GM12878 (cell line): ENCODE results near the gene KDSR. TPM values are rescaled to one million over a fixed set of nuclear protein-coding genes. Genes with fewer than 3 reads are reported as not detected.

Experiments used
- ATAC-seq: fragments of 200-7000 bp; cut with Tn5 transposase; 3 replicates; pipeline ENCODE4 v1.9.1; 2020; ENCODE audit warnings: mild to moderate bottlenecking, moderate library complexity
- BruUV-seq: library from RNA; stranded (reverse); fragments of 400-500 nt; replicated peaks from 2 replicates; lab custom pipeline; 2021; lab: Mats Ljungman, UMichigan
- CTCF ChIA-PET: fragments of 300-600 bp; sonication (Branson Sonifier 250); formaldehyde crosslinking; extraction: SDS; loops from one replicate; lab custom pipeline; 2021; ENCODE audit warnings: inconsistent platforms; lab: Yijun Ruan, JAX
- POLR2A ChIA-PET: fragments of 350-600 bp; formaldehyde crosslinking; extraction: SDS; loops from one replicate; lab custom pipeline; 2021; ENCODE audit warnings: inconsistent platforms; lab: Charles Lee
- RAD21 ChIA-PET: fragments of 300-600 bp; sonication (Branson Sonifier 250); formaldehyde crosslinking; loops from one replicate; lab custom pipeline; 2023; ENCODE audit warnings: antibody characterized with exemption; ENCODE audit not compliant: unreplicated experiment; lab: Charles Lee
- SMC1A ChIA-PET: fragments of 300-600 bp; sonication (Branson Sonifier 250); formaldehyde crosslinking; loops from one replicate; lab custom pipeline; 2023; ENCODE audit not compliant: unreplicated experiment, uncharacterized antibody; lab: Charles Lee
- DNase-seq: peaks from one replicate; pipeline ENCODE4 v3.0.0-alpha.2; 2011; ENCODE audit warnings: low read depth, low spot score
- FAIRE-seq: peaks from 3 replicates; lab custom pipeline; 2011; peaks lifted over from hg19 to GRCh38; lab: Jason Lieb, UNC
- H2AFZ ChIP-seq: 2 replicates; pipeline ENCODE4 v1.6.0; 2011; ENCODE audit warnings: low read depth, low read length, control low read depth; ENCODE audit not compliant: control insufficient read depth
- H3K27ac ChIP-seq: 2 replicates; pipeline ENCODE4 v1.5.1; 2011; ENCODE audit warnings: control low read depth; ENCODE audit not compliant: control insufficient read depth, insufficient read depth
- H3K27me3 ChIP-seq, 2 experiments: replicated peaks in 1 of 2; 2 replicates each; pipeline versions ENCODE4 v1.6.0 to v1.6.1; 2011; ENCODE audit warnings: low read length in 1 of 2; ENCODE audit not compliant: control insufficient read depth in 2 of 2, insufficient read depth in 2 of 2
- H3K36me3 ChIP-seq, 2 experiments: 2 replicates each; pipeline ENCODE4 v1.5.1; 2011; ENCODE audit warnings: low read length in 1 of 2; ENCODE audit not compliant: control insufficient read depth in 2 of 2, insufficient read depth in 2 of 2
- H3K4me1 ChIP-seq: 2 replicates; pipeline ENCODE4 v1.6.1; 2011; ENCODE audit warnings: mild to moderate bottlenecking, low read length, moderate library complexity, mixed read lengths; ENCODE audit not compliant: control insufficient read depth, insufficient read depth
- H3K4me2 ChIP-seq: 2 replicates; pipeline ENCODE4 v1.6.0; 2011; ENCODE audit warnings: control low read depth; ENCODE audit not compliant: control insufficient read depth, insufficient read depth
- H3K4me3 ChIP-seq: fragments of 200-600 bp; sonication (generic); 2 replicates; pipeline ENCODE4 v1.5.1; 2016
- H3K79me2 ChIP-seq: 2 replicates; pipeline ENCODE4 v1.6.0; 2011; ENCODE audit warnings: low read length; ENCODE audit not compliant: control insufficient read depth, insufficient read depth
- H3K9ac ChIP-seq: 2 replicates; pipeline ENCODE4 v1.8.0; 2011; ENCODE audit warnings: low read length, control low read depth, mixed read lengths; ENCODE audit not compliant: control insufficient read depth, insufficient read depth
- H3K9me3 ChIP-seq: replicated peaks from 3 replicates; pipeline ENCODE4 v1.5.1; 2011; ENCODE audit warnings: mild to moderate bottlenecking, low read length; ENCODE audit not compliant: control insufficient read depth, insufficient read depth
- H4K20me1 ChIP-seq: 2 replicates; pipeline ENCODE4 v1.6.0; 2011; ENCODE audit not compliant: control insufficient read depth, insufficient read depth
- CBX5 ChIP-seq: sonication (generic); IDR thresholded peaks from 2 replicates; pipeline ENCODE4 v1.6.1; 2016; ENCODE audit warnings: low read depth, moderate library complexity, mild to moderate bottlenecking, inconsistent platforms
- EED ChIP-seq: sonication (generic); IDR thresholded peaks from 2 replicates; pipeline ENCODE4 v1.6.1; 2016; ENCODE audit warnings: antibody characterized with exemption, low read depth
- EGR1 ChIP-seq, 2 experiments: IDR thresholded peaks; 1 replicate in 1 of 2; 2 replicates in 1 of 2; pipeline ENCODE4 v1.6.1; 2011 to 2012; ENCODE audit warnings: low read depth in 2 of 2, low read length in 2 of 2, borderline replicate concordance in 1 of 2, mild to moderate bottlenecking in 1 of 2, moderate library complexity in 1 of 2
- EZH2 ChIP-seq: IDR thresholded peaks from 2 replicates; pipeline ENCODE4 v1.6.1; 2012; ENCODE audit warnings: low read depth, mild to moderate bottlenecking, control low read depth, inconsistent platforms, low read length, borderline replicate concordance; ENCODE audit not compliant: control insufficient read depth
- FOXK2 ChIP-seq: fragments of 450-650 bp; IDR thresholded peaks from 2 replicates; pipeline ENCODE4 v1.6.1; 2017; ENCODE audit warnings: mild to moderate bottlenecking, moderate library complexity
- GATAD2B ChIP-seq: fragments of 450-650 bp; conservative IDR thresholded peaks from 2 replicates; pipeline ENCODE4 v1.6.1; 2017; ENCODE audit warnings: low read depth, mild to moderate bottlenecking, moderate library complexity
- RELA ChIP-seq: fragments of 450-650 bp; IDR thresholded peaks from 2 replicates; pipeline ENCODE4 v1.8.0; 2014; ENCODE audit warnings: borderline replicate concordance; ENCODE audit not compliant: partially characterized antibody
- SMC3 ChIP-seq: IDR thresholded peaks from 2 replicates; pipeline ENCODE4 v1.6.1; 2011; ENCODE audit warnings: low read length, improper control_type of control experiment, borderline replicate concordance
- SRF ChIP-seq, 2 experiments: IDR thresholded peaks; 2 replicates each; pipeline ENCODE4 v1.6.1; 2011; ENCODE audit warnings: low read depth in 2 of 2, low read length in 2 of 2, mild to moderate bottlenecking in 1 of 2, moderate library complexity in 1 of 2
- WRNIP1 ChIP-seq: IDR thresholded peaks from 2 replicates; pipeline ENCODE4 v1.6.1; 2011; ENCODE audit warnings: low read depth, low read length, improper control_type of control experiment, borderline replicate concordance
- ZZZ3 ChIP-seq: IDR thresholded peaks from 2 replicates; pipeline ENCODE4 v1.6.1; 2011; ENCODE audit warnings: low read depth; ENCODE audit not compliant: control insufficient read depth, insufficient read length
- WGBS: methylation state at CpG from one replicate; pipeline ENCODE4 v1.1.6; 2016; ENCODE audit warnings: low lambda C conversion rate; ENCODE audit not compliant: insufficient replicate concordance, insufficient coverage; ENCODE audit errors: missing lambda C conversion rate; 5-methylcytosine and 5-hydroxymethylcytosine counted together
- in situ Hi-C: fragments of 300-500 bp; cut with MboI; formaldehyde crosslinking; loops from 9 replicates; pipeline ENCODE4 v1.14.3; 2018; ENCODE audit warnings: mixed read lengths
- intact Hi-C: fragments of 100-400 bp; cut with micrococcal nuclease; formaldehyde crosslinking; loops from one replicate; pipeline ENCODE4 v1.14.2; 2022; ENCODE audit not compliant: unreplicated experiment
- polyA plus RNA-seq, 11 experiments: library from polyadenylated mRNA; depleted of rRNA in 4 of 11; unstranded in 6 of 11; stranded (reverse) in 5 of 11; fragments of >200 nt; fragmentation: Nextera tagmentation in 4 of 11; fragmentation: Illumina TruSeq in 1 of 11; extraction: Ambion mirVana in 4 of 11; extraction: Trizol in 1 of 11; gene quantifications; 1 replicate in 1 of 11; 2 replicates in 10 of 11; pipeline versions ENCODE4 v1.2.1 to v1.2.3, GENCODE V29; 2011 to 2016; ENCODE audit warnings: inconsistent platforms in 2 of 11, missing spikeins in 2 of 11, low read depth in 1 of 11
- total RNA-seq, 4 experiments: library from RNA; depleted of rRNA in 3 of 4; stranded (reverse); fragments of >200 nt in 3 of 4; fragmentation: Illumina TruSeq in 1 of 4; extraction: Trizol in 1 of 4; gene quantifications; 2 replicates each; pipeline versions ENCODE4 v1.2.1 to v1.2.3, GENCODE V29; 2013 to 2021
- TF ChIP-seq, protein P1 (sequence below): fragments of 150-350 bp; IDR thresholded peaks from 2 replicates; pipeline ENCODE4 v1.6.1; 2014; ENCODE audit warnings: mild to moderate bottlenecking, low read depth, low read length
- TF ChIP-seq, protein P2 (sequence below): IDR thresholded peaks from 2 replicates; pipeline ENCODE4 v1.6.1; 2012; ENCODE audit warnings: improper control_type of control experiment, low read depth, low read length; ENCODE audit not compliant: insufficient replicate concordance
- TF ChIP-seq, protein P3 (sequence below): IDR thresholded peaks from 2 replicates; pipeline ENCODE4 v1.6.1; 2011; ENCODE audit warnings: low read depth, mild to moderate bottlenecking, low read length, moderate library complexity, borderline replicate concordance; ENCODE audit errors: extremely low read depth

Gene KDSR
- total and polyA plus RNA-seq, 10 of the 15 experiments (the other 5 are each of a cell fraction or from before 2014, with no cell fraction given), result 5.2 to 25.9 (median 14.3) TPM

DNA sequence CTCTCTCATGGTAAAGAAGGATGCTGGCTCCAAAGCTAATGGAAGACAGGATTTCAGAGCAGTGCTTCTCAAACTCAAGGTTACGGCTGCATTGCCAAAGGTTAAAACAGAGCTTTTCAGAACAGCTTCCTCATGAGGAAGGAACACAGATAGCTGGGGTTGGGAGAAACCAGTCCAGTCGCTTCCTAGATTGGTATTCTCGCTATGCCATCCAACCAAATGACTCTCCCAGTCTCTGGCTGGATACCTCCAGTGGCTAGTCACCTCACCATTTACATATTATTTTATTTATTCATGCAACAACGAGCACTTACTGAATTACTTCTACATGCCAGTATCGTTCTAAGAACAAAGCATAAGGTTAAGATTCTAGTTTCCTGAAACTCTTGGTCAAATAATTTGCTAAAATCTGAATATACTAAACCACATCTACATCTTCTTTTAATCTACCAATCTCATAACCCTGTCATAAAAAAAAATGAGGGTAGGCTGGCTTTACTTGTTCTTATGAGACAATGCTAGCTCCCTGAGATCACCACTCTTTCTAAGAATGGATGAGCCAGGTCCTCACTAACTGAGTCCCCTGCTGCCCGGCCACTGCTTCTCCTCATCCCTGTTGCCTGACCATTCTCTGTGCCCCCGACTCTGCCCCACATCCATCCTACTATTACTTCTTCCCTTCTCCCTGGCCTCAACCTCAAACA, 20.4 kb downstream of the KDSR start:
- BruUV-seq, result no TSS peak
- no peak for TF ChIP-seq FOXK2
- TF ChIP-seq, protein P1, sequence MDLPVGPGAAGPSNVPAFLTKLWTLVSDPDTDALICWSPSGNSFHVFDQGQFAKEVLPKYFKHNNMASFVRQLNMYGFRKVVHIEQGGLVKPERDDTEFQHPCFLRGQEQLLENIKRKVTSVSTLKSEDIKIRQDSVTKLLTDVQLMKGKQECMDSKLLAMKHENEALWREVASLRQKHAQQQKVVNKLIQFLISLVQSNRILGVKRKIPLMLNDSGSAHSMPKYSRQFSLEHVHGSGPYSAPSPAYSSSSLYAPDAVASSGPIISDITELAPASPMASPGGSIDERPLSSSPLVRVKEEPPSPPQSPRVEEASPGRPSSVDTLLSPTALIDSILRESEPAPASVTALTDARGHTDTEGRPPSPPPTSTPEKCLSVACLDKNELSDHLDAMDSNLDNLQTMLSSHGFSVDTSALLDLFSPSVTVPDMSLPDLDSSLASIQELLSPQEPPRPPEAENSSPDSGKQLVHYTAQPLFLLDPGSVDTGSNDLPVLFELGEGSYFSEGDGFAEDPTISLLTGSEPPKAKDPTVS, result no peak
- no peak for TF ChIP-seq WRNIP1
- no peak for TF ChIP-seq EZH2
- no peak for TF ChIP-seq EGR1 (IDR thresholded peaks at IDR 0.05; ENCODE audit: borderline replicate concordance in 1 of 2, low read depth in 2 of 2, low read length in 2 of 2)
- no peak for TF ChIP-seq GATAD2B
- TF ChIP-seq CBX5, result no peak
- TF ChIP-seq SRF (IDR thresholded peaks at IDR 0.05; ENCODE audit: low read depth in 2 of 2, low read length in 2 of 2), result no peak
- TF ChIP-seq ZZZ3, result no peak
- TF ChIP-seq, protein P2, sequence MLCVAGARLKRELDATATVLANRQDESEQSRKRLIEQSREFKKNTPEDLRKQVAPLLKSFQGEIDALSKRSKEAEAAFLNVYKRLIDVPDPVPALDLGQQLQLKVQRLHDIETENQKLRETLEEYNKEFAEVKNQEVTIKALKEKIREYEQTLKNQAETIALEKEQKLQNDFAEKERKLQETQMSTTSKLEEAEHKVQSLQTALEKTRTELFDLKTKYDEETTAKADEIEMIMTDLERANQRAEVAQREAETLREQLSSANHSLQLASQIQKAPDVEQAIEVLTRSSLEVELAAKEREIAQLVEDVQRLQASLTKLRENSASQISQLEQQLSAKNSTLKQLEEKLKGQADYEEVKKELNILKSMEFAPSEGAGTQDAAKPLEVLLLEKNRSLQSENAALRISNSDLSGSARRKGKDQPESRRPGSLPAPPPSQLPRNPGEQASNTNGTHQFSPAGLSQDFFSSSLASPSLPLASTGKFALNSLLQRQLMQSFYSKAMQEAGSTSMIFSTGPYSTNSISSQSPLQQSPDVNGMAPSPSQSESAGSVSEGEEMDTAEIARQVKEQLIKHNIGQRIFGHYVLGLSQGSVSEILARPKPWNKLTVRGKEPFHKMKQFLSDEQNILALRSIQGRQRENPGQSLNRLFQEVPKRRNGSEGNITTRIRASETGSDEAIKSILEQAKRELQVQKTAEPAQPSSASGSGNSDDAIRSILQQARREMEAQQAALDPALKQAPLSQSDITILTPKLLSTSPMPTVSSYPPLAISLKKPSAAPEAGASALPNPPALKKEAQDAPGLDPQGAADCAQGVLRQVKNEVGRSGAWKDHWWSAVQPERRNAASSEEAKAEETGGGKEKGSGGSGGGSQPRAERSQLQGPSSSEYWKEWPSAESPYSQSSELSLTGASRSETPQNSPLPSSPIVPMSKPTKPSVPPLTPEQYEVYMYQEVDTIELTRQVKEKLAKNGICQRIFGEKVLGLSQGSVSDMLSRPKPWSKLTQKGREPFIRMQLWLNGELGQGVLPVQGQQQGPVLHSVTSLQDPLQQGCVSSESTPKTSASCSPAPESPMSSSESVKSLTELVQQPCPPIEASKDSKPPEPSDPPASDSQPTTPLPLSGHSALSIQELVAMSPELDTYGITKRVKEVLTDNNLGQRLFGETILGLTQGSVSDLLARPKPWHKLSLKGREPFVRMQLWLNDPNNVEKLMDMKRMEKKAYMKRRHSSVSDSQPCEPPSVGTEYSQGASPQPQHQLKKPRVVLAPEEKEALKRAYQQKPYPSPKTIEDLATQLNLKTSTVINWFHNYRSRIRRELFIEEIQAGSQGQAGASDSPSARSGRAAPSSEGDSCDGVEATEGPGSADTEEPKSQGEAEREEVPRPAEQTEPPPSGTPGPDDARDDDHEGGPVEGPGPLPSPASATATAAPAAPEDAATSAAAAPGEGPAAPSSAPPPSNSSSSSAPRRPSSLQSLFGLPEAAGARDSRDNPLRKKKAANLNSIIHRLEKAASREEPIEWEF, result no peak
- TF ChIP-seq SMC3, result no peak
- no peak for TF ChIP-seq RELA
- TF ChIP-seq, protein P3, sequence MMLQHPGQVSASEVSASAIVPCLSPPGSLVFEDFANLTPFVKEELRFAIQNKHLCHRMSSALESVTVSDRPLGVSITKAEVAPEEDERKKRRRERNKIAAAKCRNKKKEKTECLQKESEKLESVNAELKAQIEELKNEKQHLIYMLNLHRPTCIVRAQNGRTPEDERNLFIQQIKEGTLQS, result no peak
- TF ChIP-seq EED, result no peak
- Histone ChIP-seq H3K36me3 (peaks cover 4 to 19% of the 10 kb centered on the region in 2 experiments; a peak in 3 of 4 replicates), H3K27ac (no peak overlapping the region), H3K27me3 (no peaks in the 10 kb centered on the region), H3K4me2 (no peak overlapping the region), H3K4me3 (no peak overlapping the region), H3K9ac (no peak overlapping the region), H3K79me2 (no peaks in the 10 kb centered on the region), H4K20me1 (no peaks in the 10 kb centered on the region), H3K9me3 (no peaks in the 10 kb centered on the region), H2AFZ (no peak overlapping the region), H3K4me1 (no peaks in the 10 kb centered on the region)
- SMC1A ChIA-PET, result interaction anchor here (0.9 kb wide), 1 partner anchor 19 kb away, joined by 3 read pairs; no protein-coding TSS in a partner anchor
- no peak for DNase-seq
- in situ Hi-C loops (loop anchor here (25.0 kb wide), 1 partner anchor 634 kb away; the partner anchor contains the start of gene PHLPP1), intact Hi-C loops (no loop called here)
- POLR2A ChIA-PET, result no interaction called here
- RAD21 ChIA-PET, result no interaction called here
- WGBS, result 79% methylated on average over 7 of the region's 7 CpGs
- no peak for ATAC-seq
- CTCF ChIA-PET, result interaction anchor here (0.6 to 1.0 kb wide), 2 partner anchors 330 to 923 kb away, joined by 3 to 5 read pairs; no protein-coding TSS in a partner anchor
- no peak for FAIRE-seq
